SIG-M5 (cell line): ENCODE data around the gene ABCC2.
"Not testable (repeated sequence)": the region's sequence is repeated elsewhere in the genome, so short reads cannot be mapped to it uniquely, and the experiment has no call there.

ENCODE experiments used
- DNase-seq: peaks from one replicate; lab custom pipeline; 2025; lab: John Stamatoyannopoulos, UW

The ABCC2 gene

GRCh38 chr10:99782447-99783286, at the start of gene ABCC2:
Gene ABCC2, plus strand, starts transcription at chr10:99782640. Its CDS starts 205 bp downstream, at chr10:99782845.
- no peak for DNase-seq

- no peak for DNase-seq
These were observed 49.1 kb upstream of the ABCC2 start for GRCh38 chr10:99733366-99733765.

DNA sequence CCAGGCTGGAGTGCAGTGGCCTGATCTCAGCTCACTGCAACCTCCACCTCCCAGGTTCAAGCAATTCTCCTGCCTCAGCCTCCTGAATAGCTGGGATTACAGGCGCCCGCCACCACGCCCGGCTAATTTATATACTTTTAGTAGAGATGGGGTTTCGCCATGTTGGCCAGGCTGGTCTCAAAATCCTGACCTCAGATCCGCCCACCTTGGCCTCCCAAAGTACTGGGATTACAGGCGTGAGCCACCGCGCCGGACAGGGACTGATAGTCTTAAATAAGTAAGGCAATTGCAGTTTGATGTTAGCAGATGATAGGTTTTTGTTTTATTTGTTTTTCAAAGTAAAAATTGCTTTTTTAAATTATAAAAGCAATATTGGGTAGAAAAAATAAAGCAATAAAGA, 48.3 kb upstream of the ABCC2 start:
- DNase-seq = not testable (repeated sequence)

DNA sequence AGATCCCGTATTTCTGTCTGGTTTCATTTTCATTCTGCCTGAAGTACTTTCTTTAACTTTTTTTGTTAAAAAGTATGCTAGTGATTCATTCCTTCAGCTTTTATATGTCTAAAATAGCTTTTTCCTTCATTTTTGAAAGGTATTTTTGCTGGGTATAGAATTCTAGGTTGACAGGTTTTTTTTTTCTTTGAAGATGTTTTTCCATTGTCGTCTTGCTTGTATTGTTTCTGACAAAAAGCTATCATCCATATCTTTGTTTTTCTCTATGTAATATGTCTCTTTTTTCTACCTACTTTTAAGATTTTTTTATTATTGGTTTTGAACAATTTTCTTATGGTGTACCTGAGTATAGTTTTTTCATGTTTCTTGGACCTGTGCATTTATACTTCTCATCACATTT, 42.2 kb upstream of the ABCC2 start:
- no peak for DNase-seq

DNA sequence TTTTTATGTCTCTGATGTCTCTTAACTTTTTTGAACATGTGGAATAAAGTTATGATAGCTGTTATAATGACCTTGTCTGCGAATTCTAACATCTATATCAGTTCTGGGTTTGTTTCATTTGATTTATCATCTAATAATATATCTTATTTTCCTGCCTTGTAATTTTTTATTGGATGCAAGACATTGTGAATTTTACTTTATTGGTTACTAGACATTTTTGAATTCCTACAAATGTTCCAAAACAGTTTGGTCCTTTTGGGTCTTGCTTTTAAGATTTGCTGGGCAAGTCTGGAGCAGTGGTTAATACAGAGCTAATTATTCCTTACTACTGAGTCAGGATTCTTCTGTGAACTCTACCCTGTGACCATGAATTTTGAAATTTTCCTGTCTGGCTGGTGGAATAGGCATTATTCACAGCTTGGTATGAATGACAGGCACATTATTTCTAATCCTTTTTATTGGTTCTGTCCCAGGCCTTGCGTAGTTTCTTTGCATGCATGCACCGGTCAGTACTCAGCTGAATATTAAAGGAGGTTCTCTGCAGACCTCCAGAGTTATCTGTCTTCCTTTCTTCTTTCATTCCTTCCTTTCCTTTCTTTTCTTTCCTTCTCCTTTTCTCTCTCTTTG, 41.4 kb upstream of the ABCC2 start:
- DNase-seq = no peak

- DNase-seq = no peak
These were observed 40.2 kb upstream of the ABCC2 start for GRCh38 chr10:99742254-99742653.

GRCh38 chr10:99742701-99743100, 39.7 kb upstream of the ABCC2 start:
- DNase-seq = no peak

DNA sequence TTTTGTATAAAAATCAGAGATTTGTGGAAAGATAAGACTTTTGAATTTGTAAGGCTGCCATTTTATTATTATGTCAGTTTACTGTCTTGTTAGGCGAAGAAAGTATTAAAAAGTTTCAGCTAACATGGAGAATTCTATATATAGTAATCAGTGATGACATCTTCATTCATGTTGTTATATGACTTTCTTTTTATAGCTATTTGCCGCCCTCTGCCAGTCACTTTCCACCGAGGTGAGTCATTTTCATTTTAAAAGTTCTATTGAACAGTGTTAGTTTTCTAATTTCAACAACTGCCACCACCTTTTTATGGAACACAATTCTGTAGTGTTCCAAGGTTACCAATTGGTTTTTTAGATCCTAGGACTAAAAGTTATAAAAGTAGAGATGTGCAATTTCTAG, 38.6 kb upstream of the ABCC2 start:
- no peak for DNase-seq

DNA sequence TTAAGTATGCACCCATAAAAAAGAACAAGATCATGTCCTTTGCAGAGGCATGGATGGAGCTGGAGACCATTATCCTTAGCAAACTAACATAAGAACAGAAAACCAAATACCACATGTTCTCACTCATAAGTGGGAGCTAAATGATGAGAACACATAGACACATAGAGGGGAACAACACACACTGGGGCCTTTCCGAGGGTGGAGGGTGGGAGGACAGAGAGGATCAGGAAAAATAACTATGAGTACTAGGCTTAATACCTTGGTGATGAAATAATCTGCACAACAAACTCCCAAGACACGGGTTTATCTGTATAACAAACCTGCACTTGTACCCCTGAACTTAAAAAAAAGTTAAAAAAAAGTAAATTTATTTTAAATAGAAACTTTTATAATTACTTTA, 36.3 kb upstream of the ABCC2 start:
- not testable (repeated sequence) for DNase-seq

- DNase-seq = no peak
These were observed 33.5 kb upstream of the ABCC2 start for GRCh38 chr10:99748823-99749451.

DNA sequence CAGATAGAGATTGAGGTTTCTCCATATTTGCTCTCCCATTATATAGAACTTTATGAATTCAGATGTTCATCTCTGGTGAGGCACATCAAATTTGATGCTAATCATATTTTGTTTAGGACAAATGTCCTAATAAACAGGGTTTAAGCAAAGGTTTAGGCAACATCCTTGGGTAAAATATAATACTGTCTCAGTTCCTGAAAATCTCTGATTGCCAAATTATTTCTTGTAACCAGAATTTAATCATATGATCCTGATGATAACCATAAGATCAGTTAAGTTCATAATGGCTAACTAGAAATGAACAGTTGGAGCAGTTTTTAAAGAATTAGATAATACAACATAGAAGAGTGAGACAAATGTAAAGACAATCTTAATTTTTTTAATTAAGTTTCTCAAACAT, 31.8 kb upstream of the ABCC2 start:
- DNase-seq = no peak

DNA sequence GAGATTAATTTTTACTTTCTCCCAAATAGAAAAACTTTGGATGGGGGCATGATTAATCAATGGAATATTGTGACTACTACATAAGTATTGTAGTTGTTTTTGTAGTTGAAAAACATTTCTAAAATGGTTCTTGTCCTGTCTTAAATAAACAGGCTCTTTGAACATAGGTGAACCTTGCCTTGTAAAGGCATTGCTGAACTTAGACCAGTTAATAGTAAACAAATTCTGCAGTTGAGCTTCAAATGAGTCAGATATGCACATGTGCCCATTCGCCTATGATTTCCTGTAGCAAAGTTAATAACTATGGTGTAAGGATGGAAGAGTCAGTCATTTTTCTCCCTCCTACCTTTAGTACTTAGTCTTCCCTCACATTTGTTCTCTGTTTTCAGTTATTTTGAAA, 27.8 kb upstream of the ABCC2 start:
- no peak for DNase-seq

DNA sequence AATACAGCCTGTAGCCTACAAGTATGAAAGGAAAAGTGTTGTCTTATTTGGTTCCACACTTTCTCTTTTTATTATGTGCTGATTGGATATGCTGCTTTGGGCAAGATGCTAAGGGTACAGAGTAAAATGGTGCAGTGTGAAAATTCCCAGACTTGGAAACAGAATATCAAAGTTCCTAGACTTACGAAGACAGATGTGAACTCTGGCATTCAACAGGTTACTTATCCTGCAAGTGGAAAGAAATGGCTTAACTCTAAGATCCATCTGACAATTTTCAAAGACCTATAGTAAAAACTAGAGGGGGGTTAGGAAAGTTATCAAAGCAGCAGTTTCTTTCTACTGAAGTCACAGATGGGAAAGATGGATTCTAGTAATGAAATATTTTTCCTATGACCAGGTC, 26.3 kb upstream of the ABCC2 start:
- no peak for DNase-seq

- no peak for DNase-seq
These were observed 24.1 kb upstream of the ABCC2 start for GRCh38 chr10:99758211-99758891.

DNA sequence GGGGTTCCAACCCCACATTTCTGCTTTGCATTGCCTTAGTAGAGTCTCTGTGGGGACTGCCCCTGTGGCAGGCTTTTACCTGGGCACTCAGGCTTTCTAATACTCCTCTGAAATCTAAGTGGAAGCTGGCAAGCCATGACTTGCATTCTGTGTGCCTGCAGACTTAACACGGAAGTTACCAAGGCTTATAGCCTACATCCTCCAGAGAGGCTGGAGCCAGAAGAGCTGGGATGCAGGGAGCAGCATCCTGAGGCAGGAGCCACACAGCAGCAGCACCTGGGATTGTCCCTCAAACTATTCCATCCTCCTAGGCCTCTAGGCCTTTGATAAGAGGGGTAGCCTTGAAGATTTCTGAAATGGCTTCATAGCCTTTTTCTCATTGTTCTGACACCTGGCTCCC, 22.1 kb upstream of the ABCC2 start:
- no peak for DNase-seq

DNA sequence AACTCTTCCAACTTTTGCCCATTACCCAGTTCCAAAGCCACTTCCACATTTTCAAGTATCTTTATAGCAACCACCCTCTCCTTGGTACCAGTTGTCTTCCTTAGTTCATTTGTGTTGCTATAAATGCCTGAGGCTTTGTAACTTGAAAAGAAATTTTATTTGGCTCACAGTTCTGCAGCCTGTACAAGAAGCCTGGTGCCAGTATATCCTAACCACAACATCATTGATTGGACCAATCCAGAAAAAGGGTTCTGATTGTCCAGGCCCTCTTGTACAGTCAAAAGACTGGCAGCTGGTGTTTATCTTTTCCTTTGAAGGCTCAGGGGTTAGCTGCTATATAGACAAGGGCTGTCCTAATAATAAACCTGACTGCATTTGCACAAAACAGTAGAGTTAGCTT, 21.1 kb upstream of the ABCC2 start:
- DNase-seq = no peak

- no peak for DNase-seq
These were observed 16.7 kb upstream of the ABCC2 start for GRCh38 chr10:99765672-99766301.

- DNase-seq = no peak
These were observed 16.1 kb upstream of the ABCC2 start for GRCh38 chr10:99766302-99766681.

DNA sequence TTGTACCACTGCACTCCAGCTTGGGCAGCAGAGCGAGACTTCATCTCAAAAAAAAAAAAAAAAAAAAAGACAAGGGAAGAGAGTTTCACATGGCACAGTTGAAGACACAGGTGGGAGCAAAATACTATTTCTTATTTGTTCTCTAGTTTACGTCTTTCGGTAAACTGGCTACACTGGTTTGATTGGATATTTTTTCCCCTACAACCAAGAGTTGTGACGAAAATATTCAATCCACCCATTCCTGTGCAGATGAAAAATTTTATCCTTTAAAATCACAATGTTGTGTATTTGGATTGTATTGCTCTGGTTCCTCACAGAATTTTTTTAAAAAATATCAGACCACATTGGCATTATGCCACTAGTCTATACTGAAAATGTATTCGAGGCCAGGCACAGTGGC, 14.5 kb upstream of the ABCC2 start:
- no peak for DNase-seq

GRCh38 chr10:99768556-99768955, 13.9 kb upstream of the ABCC2 start:
- no peak for DNase-seq

GRCh38 chr10:99769706-99770105, 12.7 kb upstream of the ABCC2 start:
- no peak for DNase-seq

DNA sequence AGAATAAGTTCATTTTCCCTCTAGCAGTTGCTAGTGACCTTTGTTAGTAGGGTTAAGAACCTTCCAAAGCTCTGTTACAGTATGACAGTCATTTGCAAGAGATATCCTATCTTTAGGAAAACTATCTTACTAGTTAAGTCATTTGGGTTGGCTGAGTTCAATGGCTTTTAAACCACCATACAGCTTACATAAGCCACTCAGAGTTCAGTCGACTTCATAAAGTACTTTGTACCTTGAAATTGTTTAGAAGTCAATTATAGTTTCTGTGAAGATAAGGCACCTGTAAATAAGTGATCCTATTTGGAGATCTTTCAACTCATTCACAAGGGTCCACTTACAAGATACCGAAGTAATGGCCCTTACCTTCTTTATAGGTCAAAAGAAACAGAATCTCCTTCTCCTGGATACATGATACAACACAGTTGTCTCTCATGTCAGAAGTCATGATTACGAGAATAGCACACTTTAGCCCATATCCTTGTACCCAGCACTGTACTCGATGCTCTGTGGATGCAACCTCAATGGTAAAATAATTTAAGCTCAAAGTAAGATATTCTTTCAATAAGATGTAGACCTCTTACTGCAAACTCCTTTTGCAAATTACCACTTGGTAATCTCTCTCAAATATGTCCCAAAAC, 11.9 kb upstream of the ABCC2 start:
- no peak for DNase-seq
